Parathyroid adenoma (tissue), 2 donors: Measurements from ENCODE around the gene C1orf105.
A peak's percentile ranks its signal among the peaks of the same experiment; 100 is the strongest.
"Not testable (repeated sequence)": the region's sequence is repeated elsewhere in the genome, so short reads cannot be mapped to it uniquely, and the experiment has no call there.

Source experiments
- H2AFZ ChIP-seq: fragments of 300-600 bp; sonication (generic); one replicate; pipeline ENCODE4 v1.7.0; 2017; ENCODE audit warnings: antibody characterized with exemption, mild to moderate bottlenecking
- H3K27ac ChIP-seq: fragments of 300-600 bp; sonication (generic); one replicate; pipeline ENCODE4 v1.7.0; 2017
- H3K27me3 ChIP-seq: fragments of 300-600 bp; sonication (generic); one replicate; pipeline ENCODE4 v1.7.0; 2017; ENCODE audit warnings: low read length; ENCODE audit not compliant: control insufficient read depth, insufficient read depth
- H3K36me3 ChIP-seq: fragments of 300-600 bp; sonication (generic); one replicate; pipeline ENCODE4 v1.7.0; 2017; ENCODE audit warnings: low read length; ENCODE audit not compliant: control insufficient read depth, insufficient read depth
- H3K4me1 ChIP-seq: fragments of 300-600 bp; sonication (generic); one replicate; pipeline ENCODE4 v1.7.0; 2017; ENCODE audit warnings: control low read depth
- H3K4me2 ChIP-seq: fragments of 300-600 bp; sonication (generic); one replicate; pipeline ENCODE4 v1.7.0; 2017; ENCODE audit warnings: low read length
- H3K4me3 ChIP-seq: fragments of 300-600 bp; sonication (generic); one replicate; pipeline ENCODE4 v1.7.0; 2017; ENCODE audit warnings: low read depth, low read length
- H3K79me2 ChIP-seq: fragments of 300-600 bp; sonication (generic); one replicate; pipeline ENCODE4 v1.7.0; 2017; ENCODE audit warnings: control low read depth
- H3K9ac ChIP-seq: fragments of 300-600 bp; sonication (generic); one replicate; pipeline ENCODE4 v1.7.0; 2017; ENCODE audit warnings: mild to moderate bottlenecking
- H3K9me3 ChIP-seq: fragments of 300-600 bp; sonication (generic); one replicate; pipeline ENCODE4 v1.7.0; 2017; ENCODE audit warnings: low read length; ENCODE audit not compliant: control insufficient read depth
- CTCF ChIP-seq: fragments of 300-600 bp; sonication (generic); IDR thresholded peaks from one replicate; pipeline ENCODE4 v1.7.0; 2017; ENCODE audit warnings: antibody characterized with exemption, mild to moderate bottlenecking
- donor health status: primary hyperparathyroidism.

The C1orf105 gene

GRCh38 chr1:172427191-172427590 is 6.7 kb downstream of the C1orf105 start:
- Histone ChIP-seq H3K9me3 (no peaks in the 10 kb centered on the region), H3K79me2 (peaks cover 2% of the 10 kb centered on the region), H3K27me3 (no peaks in the 10 kb centered on the region), H3K4me1 (no peaks in the 10 kb centered on the region), H3K9ac (no peak overlapping the region), H3K4me2 (no peak overlapping the region), H3K36me3 (no peaks in the 10 kb centered on the region), H3K4me3 (no peak overlapping the region), H2AFZ (no peak overlapping the region), H3K27ac (no peak overlapping the region)
- TF ChIP-seq CTCF: no peak

- H3K9ac ChIP-seq: no peak overlapping the region
- TF ChIP-seq CTCF: peak; percentile 64
- no peaks in the 10 kb centered on the region for H3K9me3 ChIP-seq
- H3K36me3 ChIP-seq: no peaks in the 10 kb centered on the region
- no peak overlapping the region for H3K4me2 ChIP-seq
- H3K4me3 ChIP-seq: no peak overlapping the region
- H3K79me2 ChIP-seq: peaks cover 2% of the 10 kb centered on the region
- no peaks in the 10 kb centered on the region for H3K4me1 ChIP-seq
- no peak overlapping the region for H2AFZ ChIP-seq
- H3K27ac ChIP-seq: no peak overlapping the region
- H3K27me3 ChIP-seq: no peaks in the 10 kb centered on the region
Observed at GRCh38 chr1:172429331-172430127, 9.0 kb downstream of the C1orf105 start.

- H3K36me3 ChIP-seq: no peaks in the 10 kb centered on the region
- H3K4me2 ChIP-seq: no peak overlapping the region
- H3K27ac ChIP-seq: no peak overlapping the region
- no peak overlapping the region for H3K9ac ChIP-seq
- no peaks in the 10 kb centered on the region for H3K27me3 ChIP-seq
- H3K4me1 ChIP-seq: no peaks in the 10 kb centered on the region
- H2AFZ ChIP-seq: no peak overlapping the region
- H3K79me2 ChIP-seq: peaks cover 2% of the 10 kb centered on the region
- no peak overlapping the region for H3K4me3 ChIP-seq
- TF ChIP-seq CTCF: no peak
- no peaks in the 10 kb centered on the region for H3K9me3 ChIP-seq
Observed at GRCh38 chr1:172430128-172430454, 9.6 kb downstream of the C1orf105 start.

GRCh38 chr1:172431204-172431603 is 10.7 kb downstream of the C1orf105 start:
- Histone ChIP-seq H3K9ac (no peak overlapping the region), H3K79me2 (peaks cover 2% of the 10 kb centered on the region), H3K27me3 (no peaks in the 10 kb centered on the region), H2AFZ (no peak overlapping the region), H3K9me3 (no peaks in the 10 kb centered on the region), H3K36me3 (no peaks in the 10 kb centered on the region), H3K4me3 (no peak overlapping the region), H3K4me1 (no peaks in the 10 kb centered on the region), H3K27ac (no peak overlapping the region), H3K4me2 (no peak overlapping the region)
- TF ChIP-seq CTCF: no peak

GRCh38 chr1:172431721-172432192 is 11.3 kb downstream of the C1orf105 start:
- Histone ChIP-seq H3K9me3 (no peaks in the 10 kb centered on the region), H3K4me3 (no peak overlapping the region), H3K79me2 (peaks cover 2% of the 10 kb centered on the region), H2AFZ (no peak overlapping the region), H3K4me1 (no peaks in the 10 kb centered on the region), H3K9ac (no peak overlapping the region), H3K36me3 (no peaks in the 10 kb centered on the region), H3K4me2 (no peak overlapping the region), H3K27me3 (no peaks in the 10 kb centered on the region), H3K27ac (no peak overlapping the region)
- no peak for TF ChIP-seq CTCF

- H3K36me3 ChIP-seq, H3K79me2 ChIP-seq, H3K4me3 ChIP-seq, H2AFZ ChIP-seq, H3K9ac ChIP-seq, H3K27ac ChIP-seq, H3K4me2 ChIP-seq, H3K27me3 ChIP-seq, H3K4me1 ChIP-seq, H3K9me3 ChIP-seq: not testable (repeated sequence)
Observed at GRCh38 chr1:172437183-172437582, 16.7 kb downstream of the C1orf105 start.
